ENCODE results near the gene DDX49. TPM values are rescaled to one million over a fixed set of nuclear protein-coding genes. Genes with fewer than 3 reads are reported as not detected.

The DDX49 gene
- polyA plus RNA-seq, 3 donors = 24.0 to 40.3 (median 27.5) TPM

- no peak overlapping the region for H2AFZ ChIP-seq (ENCODE audit: insufficient read depth, low read depth, low read length, poor library complexity, severe bottlenecking)
- Mint-ChIP-seq H3K4me3 (no peak overlapping the region), H3K9me3 (peaks cover 0 to 9% (median 2%) of the 10 kb centered on the region in 7 donors), H3K4me1 (peaks cover 12% of the 10 kb centered on the region), H3K27me3 (ENCODE audit: low read depth in 3 of 3) (peaks cover 0 to 6% (median 5%) of the 10 kb centered on the region in 3 donors), H3K36me3 (peaks cover 10 to 12% of the 10 kb centered on the region in 2 donors), H3K27ac (no peak overlapping the region)
- intact Hi-C loops (cut with micrococcal nuclease) = no loop called here
- H3K9me3 ChIP-seq (replicated peaks in 1 of 2; ENCODE audit: control insufficient read depth in 1 of 2, insufficient read depth in 1 of 2, low read length in 2 of 2) = no peaks in the 10 kb centered on the region
- H3K4me1 ChIP-seq (ENCODE audit: control insufficient read depth in 1 of 2, insufficient read depth in 2 of 2, low read length in 2 of 2) = peaks cover 4 to 5% of the 10 kb centered on the region in 2 donors
- no peaks in the 10 kb centered on the region for H3K27me3 ChIP-seq (ENCODE audit: control insufficient read depth in 2 of 2, insufficient read depth in 2 of 2, low read length in 2 of 2)
- no peaks in the 10 kb centered on the region for H4K20me1 ChIP-seq (ENCODE audit: insufficient read depth, low read length)
- peaks cover 0 to 8% of the 10 kb centered on the region in 2 donors for H3K36me3 ChIP-seq (replicated peaks in 1 of 2; ENCODE audit: control insufficient read depth in 1 of 2, insufficient read depth in 2 of 2, low read length in 2 of 2)
- no peak overlapping the region for H3K4me2 ChIP-seq (replicated peaks; ENCODE audit: extremely low read depth, low read length, poor library complexity, severe bottlenecking)
- WGBS (ENCODE audit: insufficient coverage) = 94% methylated on average over 3 of the region's 5 CpGs
- no peak for DNase-seq
- H3K27ac ChIP-seq (ENCODE audit: low read depth in 1 of 2, low read length in 2 of 2) = no peak overlapping the region
- no peak overlapping the region for H3K9ac ChIP-seq (ENCODE audit: insufficient read depth, low read length, poor library complexity, severe bottlenecking)
- H3K4me3 ChIP-seq (replicated peaks in 1 of 3; ENCODE audit: low read depth in 2 of 3, low read length in 3 of 3) = no peak overlapping the region
- no peak for TF ChIP-seq CTCF (IDR thresholded peaks at IDR 0.05)
- H3K79me2 ChIP-seq (ENCODE audit: insufficient read depth, low read length) = no peaks in the 10 kb centered on the region
Observed at GRCh38 chr19:18948976-18949356, 29.5 kb downstream of the DDX49 start.

GRCh38 chr19:18949858-18950257 is 30.3 kb downstream of the DDX49 start:
- Histone ChIP-seq H3K27me3 (ENCODE audit: control insufficient read depth in 2 of 2, insufficient read depth in 2 of 2, low read length in 2 of 2) (no peaks in the 10 kb centered on the region), H3K4me1 (ENCODE audit: control insufficient read depth in 1 of 2, insufficient read depth in 2 of 2, low read length in 2 of 2) (peaks cover 4 to 5% of the 10 kb centered on the region in 2 donors), H2AFZ (ENCODE audit: insufficient read depth, low read depth, low read length, poor library complexity, severe bottlenecking) (no peak overlapping the region), H3K9me3 (replicated peaks in 1 of 2; ENCODE audit: control insufficient read depth in 1 of 2, insufficient read depth in 1 of 2, low read length in 2 of 2) (no peaks in the 10 kb centered on the region), H3K36me3 (replicated peaks in 1 of 2; ENCODE audit: control insufficient read depth in 1 of 2, insufficient read depth in 2 of 2, low read length in 2 of 2) (peaks cover 0 to 8% of the 10 kb centered on the region in 2 donors), H3K9ac (ENCODE audit: insufficient read depth, low read length, poor library complexity, severe bottlenecking) (no peak overlapping the region), H3K27ac (ENCODE audit: low read depth in 1 of 2, low read length in 2 of 2) (no peak overlapping the region), H3K79me2 (ENCODE audit: insufficient read depth, low read length) (no peaks in the 10 kb centered on the region), H3K4me2 (replicated peaks; ENCODE audit: extremely low read depth, low read length, poor library complexity, severe bottlenecking) (no peak overlapping the region), H4K20me1 (ENCODE audit: insufficient read depth, low read length) (no peaks in the 10 kb centered on the region), H3K4me3 (replicated peaks in 1 of 3; ENCODE audit: low read depth in 2 of 3, low read length in 3 of 3) (no peak overlapping the region)
- Mint-ChIP-seq H3K36me3 (peaks cover 10 to 12% of the 10 kb centered on the region in 2 donors), H3K27me3 (ENCODE audit: low read depth in 3 of 3) (peaks cover 0 to 6% (median 5%) of the 10 kb centered on the region in 3 donors), H3K27ac (no peak overlapping the region), H3K4me1 (peaks cover 5% of the 10 kb centered on the region), H3K9me3 (peaks cover 0 to 9% (median 4%) of the 10 kb centered on the region in 7 donors), H3K4me3 (no peak overlapping the region)
- DNase-seq = no peak
- intact Hi-C loops (cut with micrococcal nuclease) = no loop called here
- WGBS (ENCODE audit: insufficient coverage) = 100% methylated on average over 2 of the region's 3 CpGs
- TF ChIP-seq CTCF (IDR thresholded peaks at IDR 0.05) = no peak
